Transverse colon (tissue), 4 donors: Measurements from ENCODE around the gene DLG2. TPM values are rescaled to one million over a fixed set of nuclear protein-coding genes. Genes with fewer than 3 reads are reported as not detected.

Source experiments
- DNase-seq: peaks from one replicate; pipeline ENCODE4 v3.0.0-alpha.2; 2019
- H3K27ac ChIP-seq, 4 donors: fragments of 200-600 bp; sonication (generic); 2 replicates each; pipeline ENCODE4 v1.5.1; 2016 to 2018; ENCODE audit warnings: inconsistent platforms in 4 of 4
- H3K27me3 ChIP-seq: fragments of 200-600 bp; sonication (generic); 2 replicates; pipeline ENCODE4 v1.5.1; 2017; ENCODE audit warnings: inconsistent platforms
- H3K36me3 ChIP-seq, 4 donors: fragments of 200-600 bp; sonication (generic); 2 replicates each; pipeline ENCODE4 v1.5.1; 2017 to 2019; ENCODE audit warnings: inconsistent platforms in 4 of 4
- H3K4me1 ChIP-seq, 4 donors: fragments of 200-600 bp; sonication (generic); 2 replicates each; pipeline ENCODE4 v1.5.1; 2017 to 2020; ENCODE audit warnings: inconsistent platforms in 4 of 4
- H3K4me3 ChIP-seq, 4 donors: fragments of 200-600 bp; sonication (generic); 1 replicate in 1 of 4; 2 replicates in 3 of 4; pipeline versions ENCODE4 v1.5.1 to v1.6.1; 2017 to 2019; ENCODE audit warnings: inconsistent platforms in 4 of 4
- H3K9me3 ChIP-seq, 2 donors: fragments of 200-600 bp; sonication (generic); 2 replicates each; pipeline ENCODE4 v1.5.1; 2017 to 2019; ENCODE audit warnings: inconsistent platforms in 2 of 2
- CTCF ChIP-seq, 5 experiments: fragments of 200-600 bp in 3 of 5; fragments of 450-650 bp in 2 of 5; sonication (generic) in 3 of 5; IDR thresholded peaks; 1 replicate in 2 of 5; 2 replicates in 3 of 5; pipeline ENCODE4 v1.5.1; 2016 to 2017; ENCODE audit warnings: antibody characterized with exemption in 5 of 5, inconsistent platforms in 3 of 5, mild to moderate bottlenecking in 2 of 5, moderate library complexity in 1 of 5
- EP300 ChIP-seq: sonication (generic); formaldehyde crosslinking; IDR thresholded peaks from one replicate; pipeline ENCODE4 v1.6.1; 2017; ENCODE audit warnings: antibody characterized with exemption, low read depth
- POLR2A ChIP-seq: fragments of 450-650 bp; IDR thresholded peaks from one replicate; pipeline ENCODE4 v1.6.1; 2016; ENCODE audit warnings: antibody characterized with exemption, mild to moderate bottlenecking, moderate library complexity
- POLR2AphosphoS5 ChIP-seq, 3 donors: sonication (generic); formaldehyde crosslinking; IDR thresholded peaks; one replicate each; pipeline ENCODE4 v1.6.1; 2016; ENCODE audit warnings: antibody characterized with exemption in 3 of 3
- WGBS, 2 donors: methylation state at CpG; one replicate each; pipeline ENCODE4 v1.1.5; 2018; ENCODE audit warnings: low coverage in 1 of 2; 5-methylcytosine and 5-hydroxymethylcytosine counted together
- in situ Hi-C, 4 donors: fragments of 200-750 bp; cut with MboI; loops; one replicate each; pipeline versions ENCODE4 v1.15.0 to v1.15.1; 2017; ENCODE audit warnings: low sequenced_read_pairs in 3 of 4, low pct_ligation_motif_present in 1 of 4, low pct_unique_long_range_greater_than_20kb in 1 of 4
- intact Hi-C: fragments of 100-400 bp; cut with DNase I; formaldehyde crosslinking; loops from one replicate; pipeline ENCODE4 v1.15.1; 2023; ENCODE audit warnings: low total_unique reads
- total RNA-seq, 4 donors: library from RNA; depleted of rRNA; stranded (reverse); fragments of >200 nt; gene quantifications; one replicate each; pipeline ENCODE4 v1.1.0, GENCODE V29; 2016

Gene DLG2
- total RNA-seq, 4 donors from 2014 or later, result 1.9 to 28.3 (median 3.7) TPM

GRCh38 chr11:83715927-83716535 lies 1911.1 kb downstream of the DLG2 start:
- Histone ChIP-seq H3K9me3 (no peaks in the 10 kb centered on the region), H3K36me3 (no peaks in the 10 kb centered on the region), H3K4me3 (no peak overlapping the region), H3K27ac (no peak overlapping the region), H3K27me3 (no peaks in the 10 kb centered on the region), H3K4me1 (no peaks in the 10 kb centered on the region)
- in situ Hi-C loops, result loop anchor here in 1 of 4 donors (25.0 kb wide), 1 partner anchor 404 kb away; no protein-coding TSS in a partner anchor
- intact Hi-C loops, result no loop called here
- no peak for DNase-seq
- WGBS, 2 donors, result 54% methylated on average over 2 of the region's 2 CpGs
- no peak for TF ChIP-seq POLR2A
- no peak for TF ChIP-seq POLR2AphosphoS5 (IDR thresholded peaks at IDR 0.05)
- no peak for TF ChIP-seq CTCF (IDR thresholded peaks at IDR 0.05)
- no peak for TF ChIP-seq EP300

GRCh38 chr11:83713708-83714107 lies 1913.4 kb downstream of the DLG2 start:
- in situ Hi-C loops (loop anchor here in 1 of 4 donors (25.0 kb wide), 1 partner anchor 401 kb away; no protein-coding TSS in a partner anchor), intact Hi-C loops (no loop called here)
- Histone ChIP-seq H3K27ac (no peak overlapping the region), H3K27me3 (no peaks in the 10 kb centered on the region), H3K4me3 (no peak overlapping the region), H3K36me3 (no peaks in the 10 kb centered on the region), H3K9me3 (no peaks in the 10 kb centered on the region), H3K4me1 (no peaks in the 10 kb centered on the region)
- TF ChIP-seq POLR2A, result no peak
- TF ChIP-seq CTCF (IDR thresholded peaks at IDR 0.05), result no peak
- TF ChIP-seq EP300, result no peak
- TF ChIP-seq POLR2AphosphoS5 (IDR thresholded peaks at IDR 0.05), result no peak
- DNase-seq, result no peak
- WGBS, 2 donors, result 52 to 57% methylated on average over 2 of the region's 2 CpGs

GRCh38 chr11:83711106-83711527 lies 1916.0 kb downstream of the DLG2 start:
- TF ChIP-seq POLR2AphosphoS5 (IDR thresholded peaks at IDR 0.05), result no peak
- TF ChIP-seq CTCF (IDR thresholded peaks at IDR 0.05), result no peak
- no peak for TF ChIP-seq POLR2A
- no peak for TF ChIP-seq EP300
- no peaks in the 10 kb centered on the region for H3K4me1 ChIP-seq
- H3K4me3 ChIP-seq, result no peak overlapping the region
- no peaks in the 10 kb centered on the region for H3K27me3 ChIP-seq
- intact Hi-C loops (no loop called here), in situ Hi-C loops (loop anchor here in 1 of 4 donors (25.0 kb wide), 1 partner anchor 399 kb away; no protein-coding TSS in a partner anchor)
- no peak for DNase-seq
- no peaks in the 10 kb centered on the region for H3K36me3 ChIP-seq
- 83 to 89% methylated on average over 1 to 5 of the region's 5 CpGs for WGBS, 2 donors
- no peak overlapping the region for H3K27ac ChIP-seq
- no peaks in the 10 kb centered on the region for H3K9me3 ChIP-seq

- Histone ChIP-seq H3K27ac (no peak overlapping the region), H3K4me1 (no peaks in the 10 kb centered on the region), H3K9me3 (no peaks in the 10 kb centered on the region), H3K27me3 (no peaks in the 10 kb centered on the region), H3K36me3 (no peaks in the 10 kb centered on the region), H3K4me3 (no peak overlapping the region)
- intact Hi-C loops, result no loop called here
- DNase-seq, result no peak
- in situ Hi-C loops, result loop anchor here in 1 of 4 donors (25.0 kb wide), 1 partner anchor 397 kb away; no protein-coding TSS in a partner anchor
- TF ChIP-seq POLR2AphosphoS5 (IDR thresholded peaks at IDR 0.05) (no peak), CTCF (IDR thresholded peaks at IDR 0.05) (no peak)
Measured at GRCh38 chr11:83709434-83709833, 1917.7 kb downstream of the DLG2 start.
